ENCODE data around the gene CFAP97D2. TPM values are rescaled to one million over a fixed set of nuclear protein-coding genes. Genes with fewer than 3 reads are reported as not detected.

CFAP97D2 gene
- polyA plus RNA-seq, 6 donors from 2014 or later: not detected

DNA sequence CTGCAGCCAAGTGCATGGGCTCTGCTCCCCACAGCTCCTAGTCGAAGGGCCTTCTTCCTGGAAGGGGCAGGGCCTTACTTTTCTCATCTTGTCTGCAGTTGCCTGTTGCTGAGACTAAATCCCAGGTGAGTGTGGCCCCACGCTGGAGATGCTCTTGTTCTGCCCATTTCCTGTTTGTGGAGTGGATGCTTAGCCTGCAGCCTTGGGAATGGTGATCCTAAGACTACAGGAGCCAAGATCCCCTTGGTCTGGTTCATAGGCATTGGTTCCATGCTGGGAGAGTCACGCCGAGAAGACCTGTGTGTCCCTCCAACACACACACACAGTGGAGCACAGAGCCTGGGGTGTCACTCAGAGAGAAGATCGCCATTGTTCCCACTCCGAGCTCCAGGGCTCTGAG is 23.5 kb downstream of the CFAP97D2 start:
- Mint-ChIP-seq H3K27me3 (peaks cover 0 to 5% (median 0%) of the 10 kb centered on the region in 3 donors), H3K4me3 (no peak overlapping the region), H3K27ac (peak overlapping the region in 1 of 6 donors; percentile 39), H3K4me1 (no peaks in the 10 kb centered on the region), H3K9me3 (peaks cover 0 to 5% (median 0%) of the 10 kb centered on the region in 7 donors), H3K36me3 (no peaks in the 10 kb centered on the region)
- DNase-seq (no peak), ATAC-seq (ENCODE audit: low read depth in 2 of 2) (no peak)

DNA sequence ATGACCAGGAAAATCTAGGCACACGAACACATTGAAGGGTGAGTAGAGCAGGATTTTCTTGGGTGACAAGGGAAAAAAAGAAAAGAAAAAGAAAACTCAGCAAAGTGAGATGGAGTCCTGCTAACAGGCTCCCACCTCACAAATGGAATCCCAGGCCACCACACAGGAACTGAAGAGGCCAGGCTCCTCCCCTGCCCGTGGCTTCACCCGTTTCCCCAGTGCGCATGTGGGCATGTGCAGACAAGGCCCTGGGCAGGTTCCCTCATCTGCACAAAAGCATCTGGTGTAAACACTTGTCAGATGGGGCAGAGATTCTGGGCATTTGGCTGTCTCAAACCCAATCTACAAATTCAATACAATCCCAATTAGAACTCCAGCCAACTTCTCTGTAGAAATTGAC is 24.5 kb downstream of the CFAP97D2 start:
- ATAC-seq (ENCODE audit: low read depth in 2 of 2) (no peak), DNase-seq (no peak)
- Mint-ChIP-seq H3K9me3 (peaks cover 0 to 5% (median 0%) of the 10 kb centered on the region in 7 donors), H3K27ac (peak overlapping the region in 1 of 6 donors; percentile 51), H3K4me3 (peak overlapping the region in 1 of 8 donors; percentile 48), H3K36me3 (no peaks in the 10 kb centered on the region), H3K27me3 (peaks cover 0 to 5% (median 0%) of the 10 kb centered on the region in 3 donors), H3K4me1 (no peaks in the 10 kb centered on the region)

DNA sequence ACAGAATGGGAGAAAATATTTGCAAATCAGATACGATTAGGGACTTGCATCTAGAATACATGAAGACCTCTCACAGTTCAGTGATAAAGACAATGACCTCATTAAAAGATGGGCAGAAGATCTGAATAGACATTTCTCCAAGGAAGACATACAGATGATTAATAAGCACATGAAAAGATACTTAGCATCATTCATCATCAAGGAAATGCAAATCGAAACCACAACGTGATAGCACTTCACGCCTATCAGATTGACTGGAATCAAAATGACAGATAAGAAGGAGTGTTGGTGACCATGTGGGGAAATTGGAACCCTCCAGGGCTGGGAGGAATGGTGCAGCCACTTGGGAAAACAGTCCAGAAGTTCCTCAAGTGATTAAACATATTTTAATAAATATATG is 25.8 kb downstream of the CFAP97D2 start:
- Mint-ChIP-seq H3K27ac (no peak overlapping the region), H3K9me3 (peaks cover 0 to 5% (median 0%) of the 10 kb centered on the region in 7 donors), H3K4me1 (no peaks in the 10 kb centered on the region), H3K27me3 (peaks cover 0 to 5% (median 0%) of the 10 kb centered on the region in 3 donors), H3K4me3 (no peak overlapping the region), H3K36me3 (no peaks in the 10 kb centered on the region)
- DNase-seq (no peak), ATAC-seq (ENCODE audit: low read depth in 2 of 2) (no peak)

DNA sequence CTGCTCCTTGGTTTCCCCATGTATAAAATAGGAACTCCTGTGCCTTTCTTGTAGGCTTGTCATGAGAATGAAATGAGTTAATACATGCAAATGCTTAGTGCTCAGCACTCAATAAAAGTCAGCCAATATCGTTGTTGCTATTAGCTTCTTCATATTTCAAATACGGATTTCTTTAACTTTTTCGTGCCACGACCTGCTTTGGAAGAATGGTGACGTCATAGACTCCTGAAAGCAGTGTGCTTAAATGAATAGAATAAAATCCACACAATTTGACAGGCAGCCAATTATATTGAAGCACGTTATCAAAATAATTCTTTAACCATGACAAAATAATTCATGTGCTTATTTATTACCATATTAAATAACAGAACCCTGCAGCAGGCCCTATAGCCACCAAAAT is 29.1 kb downstream of the CFAP97D2 start:
- Mint-ChIP-seq H3K27me3 (peaks cover 10 to 23% (median 18%) of the 10 kb centered on the region in 3 donors), H3K4me3 (no peak overlapping the region), H3K36me3 (no peaks in the 10 kb centered on the region), H3K27ac (peak overlapping the region in 1 of 6 donors; percentile 37), H3K9me3 (peaks cover 0 to 5% (median 0%) of the 10 kb centered on the region in 7 donors), H3K4me1 (no peaks in the 10 kb centered on the region)
- ATAC-seq (ENCODE audit: low read depth in 2 of 2) (no peak), DNase-seq (no peak)

DNA sequence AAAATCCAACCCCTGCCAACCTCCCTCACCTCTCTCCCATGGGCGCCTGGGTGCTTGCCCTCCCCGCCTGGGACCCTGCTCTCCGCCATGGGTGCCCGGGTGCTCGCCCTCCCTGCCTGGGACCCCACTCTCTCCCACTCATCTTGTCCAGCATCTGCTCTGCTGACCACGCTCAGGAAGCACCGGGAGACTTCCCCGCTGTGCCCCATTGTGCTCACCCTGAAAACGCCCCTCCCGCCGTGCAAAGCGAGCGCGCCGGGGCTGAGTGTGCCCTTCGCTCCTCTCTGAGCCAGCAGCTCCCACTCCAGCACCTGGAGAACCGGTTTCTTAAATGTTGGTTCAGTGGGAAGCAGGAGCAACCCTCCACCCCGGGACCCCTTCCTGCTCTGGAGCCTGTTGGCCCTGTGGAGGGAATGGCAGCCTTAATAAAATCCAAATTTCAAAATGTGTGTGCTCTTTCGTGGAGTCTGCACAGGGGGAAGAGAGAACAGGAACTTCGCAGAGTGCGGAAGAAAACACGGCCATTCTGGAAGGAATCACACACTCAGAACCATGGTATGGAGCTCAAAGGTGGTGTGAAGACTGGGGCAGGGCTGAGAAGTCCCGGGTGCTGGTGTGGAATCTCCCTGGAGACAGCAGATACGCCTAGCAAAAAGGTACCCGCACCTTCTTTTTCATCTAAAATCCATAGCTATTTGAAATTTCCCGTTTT is 32.5 kb downstream of the CFAP97D2 start:
- Mint-ChIP-seq H3K4me1 (no peaks in the 10 kb centered on the region), H3K36me3 (no peaks in the 10 kb centered on the region), H3K4me3 (no peak overlapping the region), H3K9me3 (peaks cover 0 to 2% (median 0%) of the 10 kb centered on the region in 7 donors), H3K27me3 (peaks cover 21 to 39% (median 32%) of the 10 kb centered on the region in 3 donors), H3K27ac (peak overlapping the region in 1 of 6 donors; percentile 39)
- no peak for DNase-seq
- ATAC-seq (ENCODE audit: low read depth in 2 of 2): no peak

DNA sequence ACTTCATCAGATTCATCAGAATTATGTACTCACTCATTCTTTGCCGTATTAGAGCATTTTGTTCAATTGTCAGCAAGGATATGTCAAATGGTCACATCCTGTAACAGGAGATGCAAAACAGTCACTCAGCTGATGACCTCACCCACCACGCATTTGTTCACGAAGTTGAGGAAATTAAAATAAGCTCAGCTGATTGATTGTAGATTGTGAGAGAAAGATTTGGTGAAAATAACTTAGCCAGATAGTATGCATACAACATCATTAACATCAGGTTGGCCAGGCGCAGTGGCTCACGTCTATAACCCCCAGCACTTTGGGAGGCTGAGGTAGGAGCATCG is 33.1 kb downstream of the CFAP97D2 start:
- Mint-ChIP-seq H3K4me1 (no peaks in the 10 kb centered on the region), H3K4me3 (no peak overlapping the region), H3K9me3 (peaks cover 0 to under 1% (median 0%) of the 10 kb centered on the region in 7 donors), H3K27me3 (peaks cover 21 to 39% (median 36%) of the 10 kb centered on the region in 3 donors), H3K36me3 (no peaks in the 10 kb centered on the region), H3K27ac (no peak overlapping the region)
- no peak for ATAC-seq (ENCODE audit: low read depth in 2 of 2)
- DNase-seq: no peak

DNA sequence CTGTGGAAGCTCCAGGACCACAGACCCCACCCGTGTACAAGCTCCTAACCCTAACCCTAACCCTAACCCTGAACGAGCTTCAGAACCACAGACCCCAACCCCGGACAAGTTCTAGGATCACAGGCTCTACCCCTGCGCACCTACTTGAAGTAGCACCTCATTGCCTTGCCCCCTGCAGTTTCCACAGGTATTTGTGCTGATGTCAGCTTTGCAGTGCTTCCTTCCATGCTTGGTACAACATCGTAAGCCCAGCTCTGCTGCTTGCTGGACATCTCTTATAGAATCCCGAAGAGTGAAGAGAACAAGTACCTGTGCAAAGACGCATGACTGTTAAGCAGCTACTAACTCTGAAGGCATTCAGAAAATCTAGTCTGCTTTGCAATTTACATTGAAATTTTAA is 34.9 kb downstream of the CFAP97D2 start:
- ATAC-seq (ENCODE audit: low read depth in 2 of 2) (no peak), DNase-seq (no peak)
- no peaks in the 10 kb centered on the region for H3K9me3 Mint-ChIP-seq
- H3K27ac Mint-ChIP-seq: no peak overlapping the region
- H3K27me3 Mint-ChIP-seq: peaks cover 21 to 39% (median 36%) of the 10 kb centered on the region in 3 donors
- no peaks in the 10 kb centered on the region for H3K4me1 Mint-ChIP-seq
- no peaks in the 10 kb centered on the region for H3K36me3 Mint-ChIP-seq
- no peak overlapping the region for H3K4me3 Mint-ChIP-seq

DNA sequence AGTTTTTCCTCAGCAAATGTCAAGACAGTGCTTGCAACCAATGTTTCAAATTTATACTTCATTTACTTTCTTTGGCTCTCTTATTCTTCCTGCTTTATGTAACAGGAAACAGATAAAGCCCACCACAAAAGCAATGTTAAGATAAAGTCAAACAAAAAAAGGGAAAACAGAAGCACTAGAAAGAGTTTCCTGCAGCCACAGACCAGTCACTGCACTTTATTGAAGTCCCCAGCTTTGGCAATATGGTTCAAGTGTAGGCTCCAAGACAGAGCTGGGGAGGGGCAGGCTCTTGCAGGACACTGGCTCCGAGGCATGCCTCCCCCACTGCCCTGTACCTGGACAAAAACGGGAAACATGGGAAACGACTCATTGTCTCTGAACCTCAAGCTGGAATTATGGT is 40.3 kb downstream of the CFAP97D2 start:
- no peak overlapping the region for H3K4me3 Mint-ChIP-seq
- peaks cover 7 to 12% (median 8%) of the 10 kb centered on the region in 3 donors for H3K27me3 Mint-ChIP-seq
- no peak for ATAC-seq (ENCODE audit: low read depth in 2 of 2)
- no peaks in the 10 kb centered on the region for H3K9me3 Mint-ChIP-seq
- no peak for DNase-seq
- no peak overlapping the region for H3K27ac Mint-ChIP-seq
- peaks cover 10 to 17% (median 13%) of the 10 kb centered on the region in 3 donors for H3K4me1 Mint-ChIP-seq
- H3K36me3 Mint-ChIP-seq: no peaks in the 10 kb centered on the region

DNA sequence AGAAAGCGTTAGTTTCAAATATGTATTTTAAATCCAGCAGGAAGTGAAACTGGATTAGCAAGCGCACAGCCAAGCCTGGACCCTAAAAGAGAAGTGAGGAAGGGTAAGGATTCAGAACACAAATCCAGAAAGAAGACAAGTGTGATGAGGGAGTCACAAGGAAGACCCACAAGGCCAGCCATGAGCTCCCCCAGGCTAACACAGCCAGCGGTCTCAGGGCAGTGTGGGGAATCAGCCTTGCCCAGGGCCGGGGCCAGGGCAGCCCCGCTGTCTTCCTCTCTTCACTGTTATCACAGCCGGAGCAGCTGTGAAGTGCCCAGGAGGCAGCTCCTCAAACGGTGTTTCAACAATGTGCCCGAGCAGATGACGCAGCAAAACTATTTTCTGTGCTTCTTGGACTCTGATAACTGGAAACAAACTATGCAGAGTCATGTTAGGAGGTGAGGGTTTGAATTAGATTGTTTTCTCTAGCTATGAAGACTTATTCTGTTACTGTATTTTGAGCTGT is 43.5 kb downstream of the CFAP97D2 start:
- H3K27me3 Mint-ChIP-seq: peaks cover 3 to 5% (median 4%) of the 10 kb centered on the region in 3 donors
- no peaks in the 10 kb centered on the region for H3K9me3 Mint-ChIP-seq
- H3K4me3 Mint-ChIP-seq: peak overlapping the region in 7 of 8 donors; percentile 7 to 61 (median 31)
- peaks cover 16 to 28% (median 20%) of the 10 kb centered on the region in 3 donors for H3K4me1 Mint-ChIP-seq
- peak overlapping the region in 3 of 6 donors; percentile 0 to 26 (median 18) for H3K27ac Mint-ChIP-seq
- peak; percentile 42 for DNase-seq
- ATAC-seq (ENCODE audit: low read depth in 2 of 2): peak; percentile 56 to 65
- H3K36me3 Mint-ChIP-seq: no peaks in the 10 kb centered on the region

DNA sequence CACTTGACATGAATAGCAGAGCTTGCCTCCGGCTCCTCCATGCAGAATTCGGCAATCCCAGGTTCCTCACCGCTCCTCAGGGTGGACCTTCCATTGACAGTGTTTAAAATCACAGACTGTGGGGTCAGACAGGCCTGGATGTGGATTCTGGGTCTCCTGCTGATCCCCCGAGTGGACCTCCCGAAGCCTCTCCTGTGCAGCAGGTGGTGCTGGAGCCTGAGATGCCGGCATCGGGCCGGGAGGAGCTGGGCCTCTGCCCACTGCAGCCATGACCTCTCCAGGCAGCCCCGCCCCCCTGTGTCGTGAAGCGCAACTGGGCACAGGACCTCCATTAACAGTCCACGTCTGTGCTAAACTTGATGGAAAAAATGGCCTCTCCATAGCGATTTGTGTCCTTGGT is 45.1 kb downstream of the CFAP97D2 start:
- DNase-seq (no peak), ATAC-seq (ENCODE audit: low read depth in 2 of 2) (no peak)
- Mint-ChIP-seq H3K27me3 (peaks cover 3 to 16% (median 13%) of the 10 kb centered on the region in 3 donors), H3K27ac (no peak overlapping the region), H3K9me3 (no peaks in the 10 kb centered on the region), H3K4me3 (no peak overlapping the region), H3K4me1 (peaks cover 16 to 28% (median 20%) of the 10 kb centered on the region in 3 donors), H3K36me3 (no peaks in the 10 kb centered on the region)

DNA sequence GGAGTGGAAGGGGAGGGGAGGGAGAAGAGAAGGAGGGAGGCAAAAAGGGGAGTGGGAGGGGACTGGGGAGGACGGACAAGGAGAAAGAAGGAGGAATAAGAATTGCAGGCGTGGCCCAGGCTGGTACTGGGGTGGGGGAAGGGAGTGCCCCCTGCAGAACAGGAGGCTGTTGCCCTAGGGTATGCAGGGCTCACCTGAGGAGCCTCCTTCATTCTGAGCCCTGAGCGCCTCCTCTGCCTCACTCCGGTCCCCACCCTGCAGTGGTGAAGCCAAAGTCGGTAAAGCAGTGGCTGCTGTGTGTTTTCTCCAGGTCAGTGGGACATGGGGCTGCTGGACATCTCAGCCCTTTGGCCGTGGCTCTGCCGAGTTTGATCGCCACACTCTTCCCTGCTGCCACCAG is 46.6 kb downstream of the CFAP97D2 start:
- DNase-seq (no peak), ATAC-seq (ENCODE audit: low read depth in 2 of 2) (no peak)
- Mint-ChIP-seq H3K27me3 (peaks cover 17 to 29% (median 23%) of the 10 kb centered on the region in 3 donors), H3K27ac (peak overlapping the region in 1 of 6 donors; percentile 65), H3K4me3 (no peak overlapping the region), H3K36me3 (no peaks in the 10 kb centered on the region), H3K9me3 (no peaks in the 10 kb centered on the region), H3K4me1 (peaks cover 16 to 28% (median 20%) of the 10 kb centered on the region in 3 donors)

DNA sequence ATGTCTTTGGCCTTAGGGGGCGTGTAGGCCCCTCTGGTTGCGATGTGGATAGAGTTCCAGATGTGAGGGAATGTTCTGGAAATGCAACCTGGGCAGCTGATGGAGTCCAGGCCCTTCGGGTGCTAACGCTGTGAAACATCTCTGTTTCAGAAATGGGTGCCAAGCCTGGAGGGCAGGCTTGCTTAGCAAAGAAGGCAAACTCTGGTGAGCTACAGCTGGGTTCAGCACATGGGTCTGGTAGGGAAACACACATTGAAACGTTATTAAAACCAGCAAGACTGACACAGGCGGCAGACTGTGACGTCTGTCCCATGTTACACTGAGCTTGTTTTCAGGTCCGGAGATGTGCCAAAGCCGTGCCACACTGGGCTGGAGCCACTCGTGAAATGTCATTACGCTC is 47.0 kb downstream of the CFAP97D2 start:
- ATAC-seq (ENCODE audit: low read depth in 2 of 2) (no peak), DNase-seq (no peak)
- H3K27me3 Mint-ChIP-seq: peaks cover 20 to 33% (median 28%) of the 10 kb centered on the region in 3 donors
- peaks cover 16 to 28% (median 20%) of the 10 kb centered on the region in 3 donors for H3K4me1 Mint-ChIP-seq
- H3K9me3 Mint-ChIP-seq: no peaks in the 10 kb centered on the region
- no peak overlapping the region for H3K4me3 Mint-ChIP-seq
- H3K27ac Mint-ChIP-seq: no peak overlapping the region
- no peaks in the 10 kb centered on the region for H3K36me3 Mint-ChIP-seq

DNA sequence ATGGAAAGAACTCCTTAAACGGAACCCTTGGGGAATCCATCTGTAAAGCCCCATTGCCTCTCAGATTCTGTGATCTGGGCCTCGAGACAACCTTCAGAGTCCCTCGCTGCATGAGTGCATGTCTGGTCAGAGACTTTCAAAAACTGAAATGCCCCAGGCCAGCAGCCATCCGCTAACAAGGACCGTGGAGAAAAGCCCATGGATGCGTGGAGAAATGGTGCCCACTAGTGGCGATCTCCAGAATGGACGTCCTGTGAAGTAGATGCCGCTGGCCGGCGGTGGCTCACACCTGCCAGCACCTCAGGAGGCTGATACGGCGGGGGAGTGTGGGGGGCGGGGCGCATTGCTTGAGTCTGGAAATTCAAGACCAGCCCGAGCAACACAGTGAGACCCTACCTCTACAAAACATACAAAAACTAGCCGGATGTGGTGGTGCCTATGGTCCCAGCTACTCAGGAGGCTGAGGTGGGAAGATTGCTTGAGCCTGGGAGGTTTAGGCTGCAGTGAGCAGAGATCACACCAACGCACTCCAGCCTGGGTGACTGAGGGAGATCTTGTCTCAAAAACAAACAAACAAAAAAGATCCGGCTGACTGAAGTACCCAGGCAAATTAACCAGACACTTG is 47.8 kb downstream of the CFAP97D2 start:
- Mint-ChIP-seq H3K4me3 (no peak overlapping the region), H3K36me3 (no peaks in the 10 kb centered on the region), H3K4me1 (peaks cover 16 to 22% (median 18%) of the 10 kb centered on the region in 3 donors), H3K27me3 (peaks cover 24 to 37% (median 32%) of the 10 kb centered on the region in 3 donors), H3K9me3 (no peaks in the 10 kb centered on the region), H3K27ac (no peak overlapping the region)
- peak; percentile 84 to 86 for ATAC-seq (ENCODE audit: low read depth in 2 of 2)
- peak; percentile 77 for DNase-seq

DNA sequence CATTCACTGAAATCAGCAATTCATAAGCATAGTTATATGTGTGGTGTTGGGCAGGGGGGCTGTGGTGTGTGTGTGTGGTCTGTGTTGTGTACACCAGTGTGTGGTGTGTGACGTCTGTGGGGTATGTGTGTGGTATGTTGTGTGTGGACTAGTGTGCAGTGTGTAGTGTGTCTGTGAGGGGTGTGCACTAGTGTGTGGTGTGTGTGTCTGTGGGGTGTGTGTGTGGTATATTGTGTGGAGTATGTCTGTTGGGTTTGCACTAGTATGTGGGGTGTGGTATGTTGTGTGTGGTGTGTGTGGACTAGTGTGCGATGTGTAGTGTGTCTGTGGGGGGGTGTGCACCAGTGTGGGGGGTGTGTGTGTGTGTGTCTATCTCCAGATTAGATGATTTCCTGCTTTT is 48.5 kb downstream of the CFAP97D2 start:
- ATAC-seq (ENCODE audit: low read depth in 2 of 2) (no peak), DNase-seq (no peak)
- no peaks in the 10 kb centered on the region for H3K9me3 Mint-ChIP-seq
- peaks cover 9 to 15% (median 11%) of the 10 kb centered on the region in 3 donors for H3K4me1 Mint-ChIP-seq
- H3K27ac Mint-ChIP-seq: peak overlapping the region in 2 of 6 donors; percentile 4 to 94
- H3K27me3 Mint-ChIP-seq: peaks cover 22 to 43% (median 32%) of the 10 kb centered on the region in 3 donors
- no peaks in the 10 kb centered on the region for H3K36me3 Mint-ChIP-seq
- no peak overlapping the region for H3K4me3 Mint-ChIP-seq

All from naive B cell (primary cell).